Vagina (tissue), 2 donors: ENCODE data around the gene CKAP5.

Source experiments
- CTCF ChIP-seq, 3 experiments: fragments of 450-650 bp in 2 of 3; fragments of 200-600 bp in 1 of 3; sonication (generic) in 1 of 3; IDR thresholded peaks; one replicate each; pipeline ENCODE4 v1.5.1; 2017 to 2019; ENCODE audit warnings: antibody characterized with exemption in 3 of 3, mild to moderate bottlenecking in 2 of 3, moderate library complexity in 2 of 3
- POLR2A ChIP-seq, 2 donors: fragments of 450-650 bp; IDR thresholded peaks; one replicate each; pipeline ENCODE4 v1.6.1; 2017; ENCODE audit warnings: antibody characterized with exemption in 2 of 2, mild to moderate bottlenecking in 2 of 2, moderate library complexity in 2 of 2

DNA sequence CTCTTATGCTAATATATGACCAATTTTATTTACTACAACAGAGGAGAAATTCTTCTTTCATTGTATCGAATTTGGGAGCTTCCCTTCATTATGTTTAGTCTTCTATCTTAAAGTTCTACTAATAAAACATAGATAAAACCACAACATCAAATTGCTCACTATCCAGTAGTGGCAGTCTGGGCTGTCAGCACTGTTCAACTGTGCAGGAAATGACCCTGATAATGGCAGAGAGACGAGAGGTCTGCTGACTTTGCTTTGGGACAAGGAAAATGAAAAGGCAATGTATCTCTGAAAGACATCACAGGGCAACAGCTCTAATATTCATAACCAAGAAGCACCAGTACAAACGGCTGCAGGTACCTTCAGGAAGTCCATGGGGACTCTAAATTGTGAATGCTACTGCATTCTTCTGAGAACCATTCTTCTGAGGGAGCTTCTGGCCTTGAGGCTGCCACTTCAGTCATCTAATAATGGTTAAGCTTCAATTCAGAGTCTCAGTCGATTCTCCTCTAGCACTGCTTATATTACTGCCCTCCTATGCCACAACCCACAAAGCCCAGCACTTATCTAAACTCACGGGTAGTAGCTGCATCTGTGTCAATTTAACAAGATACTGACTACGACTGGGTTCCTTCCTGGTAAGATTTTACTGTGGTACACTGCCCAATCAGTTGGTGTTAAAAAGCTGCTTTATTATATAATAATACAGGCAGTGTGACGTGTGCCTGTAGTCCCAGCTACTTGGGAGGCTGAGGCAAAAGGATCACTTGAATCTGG lies 44.2 kb downstream of the CKAP5 start:
- no peak for TF ChIP-seq CTCF (IDR thresholded peaks at IDR 0.05)
- no peak for TF ChIP-seq POLR2A (IDR thresholded peaks at IDR 0.05)
